A549 (cell line): ENCODE measurements around the gene ARHGAP42. TPM values are rescaled to one million over a fixed set of nuclear protein-coding genes. Genes with fewer than 3 reads are reported as not detected.

Experiments used
- ATAC-seq, 2 experiments: fragments of 200-7000 bp in 1 of 2; fragments of >200 bp in 1 of 2; cut with Nextera tagmentation in 1 of 2; cut with Tn5 transposase in 1 of 2; 3 replicates each; pipeline versions ENCODE4 v1.8.0 to v1.9.1; 2018 to 2020; ENCODE audit warnings: mild to moderate bottlenecking in 1 of 2, moderate library complexity in 1 of 2
- CTCF ChIA-PET: fragments of 300-600 bp; sonication (Branson Sonifier 250); formaldehyde crosslinking; extraction: SDS; loops from one replicate; lab custom pipeline; 2021; ENCODE audit warnings: antibody characterized with exemption, inconsistent platforms; lab: Yijun Ruan, JAX
- POLR2A ChIA-PET: fragments of 350-600 bp; formaldehyde crosslinking; extraction: SDS; loops from one replicate; lab custom pipeline; 2021; ENCODE audit warnings: antibody characterized with exemption, inconsistent platforms; lab: Yijun Ruan, JAX
- DNase-seq, 2 experiments: peaks; one replicate each; pipeline versions ENCODE4 v3.0.0 to v3.0.0-alpha.2; 2011 to 2016; ENCODE audit warnings: low read depth in 1 of 2, low spot score in 1 of 2
- FAIRE-seq: peaks from 2 replicates; lab custom pipeline; 2011; peaks lifted over from hg19 to GRCh38; lab: Jason Lieb, UNC
- H3K27ac ChIP-seq, 2 experiments: fragments of >200 bp; sonication (Bioruptor Twin); formaldehyde crosslinking; 3 replicates each; pipeline ENCODE4 v1.5.1; 2016 to 2017
- H3K4me1 ChIP-seq: fragments of >200 bp; sonication (Bioruptor Twin); formaldehyde crosslinking; 3 replicates; pipeline ENCODE4 v1.6.1; 2016
- H3K4me2 ChIP-seq: fragments of >200 bp; sonication (Bioruptor Twin); formaldehyde crosslinking; 3 replicates; pipeline ENCODE4 v1.6.1; 2016
- H3K4me3 ChIP-seq: fragments of >200 bp; sonication (Bioruptor Twin); formaldehyde crosslinking; 3 replicates; pipeline ENCODE4 v1.5.1; 2016
- H3K9me3 ChIP-seq: fragments of >200 bp; sonication (Bioruptor Twin); formaldehyde crosslinking; 3 replicates; pipeline ENCODE4 v1.6.1; 2016
- CTCF ChIP-seq: fragments of >200 bp; sonication (Bioruptor Twin); formaldehyde crosslinking; IDR thresholded peaks from 3 replicates; pipeline ENCODE4 v1.5.1; 2016
- EHF ChIP-seq: fragments of 250-450 bp; sonication (Bioruptor Pico); IDR thresholded peaks from 2 replicates; pipeline ENCODE4 v1.5.0; 2020; ENCODE audit warnings: mild to moderate bottlenecking
- ELK1 ChIP-seq: fragments of 150-350 bp; IDR thresholded peaks from 2 replicates; pipeline ENCODE4 v1.6.1; 2014; ENCODE audit warnings: low read depth, mild to moderate bottlenecking, low read length
- FOSL2 ChIP-seq, 2 experiments: fragments of 450-650 bp in 1 of 2; fragments of >200 bp in 1 of 2; sonication (Bioruptor Twin) in 1 of 2; formaldehyde crosslinking; IDR thresholded peaks; 2 replicates each; pipeline versions ENCODE4 v1.5.0 to v1.6.1; 2016 to 2020; ENCODE audit warnings: mild to moderate bottlenecking in 1 of 2, moderate library complexity in 1 of 2
- GATA3 ChIP-seq: IDR thresholded peaks from 2 replicates; pipeline ENCODE4 v1.6.1; 2012; ENCODE audit warnings: borderline replicate concordance
- HEYL ChIP-seq: fragments of 250-450 bp; sonication (Bioruptor Pico); IDR thresholded peaks from 2 replicates; pipeline ENCODE4 v1.8.0; 2021; ENCODE audit warnings: mild to moderate bottlenecking, moderate library complexity
- HOXA7 ChIP-seq: fragments of 250-450 bp; sonication (Bioruptor Pico); IDR thresholded peaks from 2 replicates; pipeline ENCODE4 v1.5.0; 2020; ENCODE audit warnings: mild to moderate bottlenecking, moderate library complexity
- HOXB5 ChIP-seq: fragments of 250-450 bp; sonication (Bioruptor Pico); IDR thresholded peaks from 2 replicates; pipeline ENCODE4 v1.5.0; 2020; ENCODE audit warnings: mild to moderate bottlenecking, moderate library complexity
- KDM1A ChIP-seq: fragments of 200-600 bp; sonication (generic); IDR thresholded peaks from 2 replicates; pipeline ENCODE4 v1.6.1; 2016; ENCODE audit warnings: low read depth, mild to moderate bottlenecking
- MAZ ChIP-seq: fragments of 150-350 bp; IDR thresholded peaks from 2 replicates; pipeline ENCODE4 v1.6.1; 2014; ENCODE audit warnings: antibody characterized with exemption, low read depth, low read length, borderline replicate concordance
- NFE2L2 ChIP-seq: fragments of 150-350 bp; conservative IDR thresholded peaks from 2 replicates; pipeline ENCODE4 v1.6.1; 2014; ENCODE audit warnings: low read length
- PHF8 ChIP-seq: fragments of 200-600 bp; sonication (generic); IDR thresholded peaks from 2 replicates; pipeline ENCODE4 v1.6.1; 2016; ENCODE audit warnings: low read depth, mild to moderate bottlenecking, antibody characterized with exemption, moderate library complexity, borderline replicate concordance
- REST ChIP-seq: fragments of 200-600 bp; sonication (generic); IDR thresholded peaks from 2 replicates; pipeline ENCODE4 v1.6.1; 2016; ENCODE audit warnings: antibody characterized with exemption, mild to moderate bottlenecking, moderate library complexity
- RFX5 ChIP-seq: fragments of 450-650 bp; IDR thresholded peaks from 2 replicates; pipeline ENCODE4 v1.7.1; 2014; ENCODE audit warnings: antibody characterized with exemption, mild to moderate bottlenecking, moderate library complexity
- RNF2 ChIP-seq: fragments of 200-600 bp; sonication (generic); IDR thresholded peaks from 2 replicates; pipeline ENCODE4 v1.6.1; 2016; ENCODE audit warnings: low read depth, mild to moderate bottlenecking, antibody characterized with exemption, moderate library complexity, borderline replicate concordance
- SMC3 ChIP-seq: fragments of >200 bp; sonication (Bioruptor Twin); formaldehyde crosslinking; IDR thresholded peaks from 3 replicates; pipeline ENCODE4 v1.6.1; 2018; ENCODE audit warnings: inconsistent platforms
- TP53 ChIP-seq: fragments of 250-450 bp; sonication (Bioruptor Pico); IDR thresholded peaks from 2 replicates; pipeline ENCODE4 v1.5.0; 2021; ENCODE audit warnings: mild to moderate bottlenecking, moderate library complexity
- USF2 ChIP-seq: fragments of 450-650 bp; IDR thresholded peaks from 2 replicates; pipeline ENCODE4 v1.6.1; 2014; ENCODE audit warnings: antibody characterized with exemption
- ZSCAN20 ChIP-seq: fragments of 250-450 bp; sonication (Bioruptor Pico); IDR thresholded peaks from 2 replicates; pipeline ENCODE4 v1.8.0; 2022; ENCODE audit warnings: mild to moderate bottlenecking, moderate library complexity
- WGBS: methylation state at CpG from one replicate; pipeline ENCODE4 v1.1.6; 2017; ENCODE audit errors: missing lambda C conversion rate; 5-methylcytosine and 5-hydroxymethylcytosine counted together
- polyA plus RNA-seq, 4 experiments: library from polyadenylated mRNA; depleted of rRNA in 3 of 4; stranded (reverse); fragments of >200 nt; fragmentation: RNase III in 1 of 4; extraction: RNeasy Plus Mini Kit Qiagen cat#74134 plus additional on column Dnase treatment in 1 of 4; gene quantifications; 2 replicates in 3 of 4; 3 replicates in 1 of 4; pipeline ENCODE4 v1.2.3, GENCODE V29; 2011 to 2017

Gene ARHGAP42
- polyA plus RNA-seq, 2 of the 4 experiments (the other 2 are of a cell fraction): 5.1 to 17.0 TPM

- FAIRE-seq (no peak), ATAC-seq (no peak; a peak in 1 of 6 replicates), DNase-seq (no peak)
- peaks cover 29% of the 10 kb centered on the region for H3K4me1 ChIP-seq
- TF ChIP-seq GATA3 (no peak), TP53 (no peak), FOSL2 (IDR thresholded peaks at IDR 0.05) (no peak), FOSL2 (CRISPR knock-in tag; IDR thresholded peaks at IDR 0.05) (no peak), RFX5 (no peak), HOXB5 (CRISPR knock-in tag) (no peak), SMC3 (no peak), REST (no peak)
- H3K9me3 ChIP-seq: no peaks in the 10 kb centered on the region
- H3K27ac ChIP-seq: no peak overlapping the region; a peak in 1 of 6 replicates
- H3K4me3 ChIP-seq: no peak overlapping the region
- ChIA-PET POLR2A (interaction anchor here (0.7 kb wide), 1 partner anchor 82 kb away, joined by 6 read pairs; no protein-coding TSS in a partner anchor), CTCF (interaction anchor here (0.6 to 2.1 kb wide), 3 partner anchors 10 to 87 kb away, joined by 3 to 6 read pairs (median 3); no protein-coding TSS in a partner anchor)
- peak overlapping the region; percentile 30; the same call in 1 of the 3 replicates for H3K4me2 ChIP-seq
- WGBS: 79% methylated on average over 3 of the region's 3 CpGs
Measured at GRCh38 chr11:100769617-100770016, 82.5 kb downstream of the ARHGAP42 start.

- 92% methylated on average over 7 of the region's 7 CpGs for WGBS
- ATAC-seq (no peak), DNase-seq (no peak), FAIRE-seq (no peak)
- Histone ChIP-seq H3K9me3 (no peaks in the 10 kb centered on the region), H3K4me1 (peaks cover 62% of the 10 kb centered on the region), H3K27ac (peak overlapping the region in 1 of 2 experiments; percentile 86; a peak in 2 of 6 replicates), H3K4me3 (no peak overlapping the region), H3K4me2 (no peak overlapping the region)
- CTCF ChIA-PET: interaction anchor here (0.6 to 1.5 kb wide), 2 partner anchors 54 to 86 kb away, joined by 3 read pairs; no protein-coding TSS in a partner anchor
- TF ChIP-seq HEYL (CRISPR knock-in tag): no peak
- TF ChIP-seq KDM1A: no peak
- TF ChIP-seq RNF2: no peak
- TF ChIP-seq HOXA7: no peak
- no peak for TF ChIP-seq NFE2L2
- TF ChIP-seq PHF8: no peak
- no peak for TF ChIP-seq MAZ
- no peak for TF ChIP-seq EHF (CRISPR knock-in tag)
- no peak for TF ChIP-seq ZSCAN20
- no peak for TF ChIP-seq USF2
- no peak for TF ChIP-seq CTCF
- no peak for TF ChIP-seq ELK1
- POLR2A ChIA-PET: no interaction called here
Measured at GRCh38 chr11:100774132-100774531, 87.0 kb downstream of the ARHGAP42 start.
